ENCODE data around the gene MOGAT1. TPM values are rescaled to one million over a fixed set of nuclear protein-coding genes. Genes with fewer than 3 reads are reported as not detected.

Gene MOGAT1
- total and polyA plus RNA-seq, 2 experiments from 2014 or later, result not detected

DNA sequence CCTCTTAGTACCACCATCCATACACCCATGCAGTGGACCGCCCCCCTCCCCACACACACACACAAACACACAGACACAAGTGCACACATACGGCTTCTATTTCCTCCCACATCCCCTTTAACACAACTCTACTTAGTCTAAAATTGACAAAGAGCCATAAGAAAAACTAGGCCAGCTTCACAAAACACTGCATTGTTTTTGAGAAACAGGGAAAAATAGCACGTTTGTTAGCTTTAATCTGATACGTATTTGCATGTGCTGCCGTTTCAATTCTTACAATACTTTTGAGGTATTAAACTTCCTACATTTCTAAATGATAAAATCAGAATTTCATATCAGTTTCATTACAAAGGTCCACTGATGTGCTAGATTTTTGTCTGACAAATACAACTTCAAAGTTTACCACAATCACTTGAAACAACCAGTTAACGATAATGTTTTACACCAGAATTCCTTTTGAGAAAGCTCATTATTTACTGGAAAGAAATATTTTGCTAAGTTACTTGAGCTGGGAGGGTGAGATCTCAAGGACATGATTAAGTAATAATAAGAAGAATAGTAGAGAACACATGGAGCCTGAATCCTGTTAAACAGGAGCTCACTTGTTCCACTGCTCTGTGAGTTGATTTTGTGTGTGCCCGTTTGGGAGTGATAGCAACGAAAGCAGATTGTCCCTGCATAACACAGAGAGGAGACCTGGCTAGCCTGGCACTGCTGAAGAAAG, 74.5 kb downstream of the MOGAT1 start:
- DNase-seq (ENCODE audit: low read depth in 1 of 2, low spot score in 1 of 2), result no peak
- Histone ChIP-seq H3K9me3 (ENCODE audit: low read depth) (no peaks in the 10 kb centered on the region), H3K27me3 (no peaks in the 10 kb centered on the region), H3K27ac (no peak overlapping the region), H3K4me3 (no peak overlapping the region), H3K36me3 (no peaks in the 10 kb centered on the region), H3K4me1 (ENCODE audit: low read depth) (peaks cover 8% of the 10 kb centered on the region)
- no peak for TF ChIP-seq CTCF (IDR thresholded peaks at IDR 0.05; ENCODE audit: low read depth, low read length)

- Histone ChIP-seq H3K36me3 (no peaks in the 10 kb centered on the region), H3K9me3 (ENCODE audit: low read depth) (no peaks in the 10 kb centered on the region), H3K4me3 (no peak overlapping the region), H3K4me1 (ENCODE audit: low read depth) (peaks cover 15% of the 10 kb centered on the region), H3K27ac (no peak overlapping the region), H3K27me3 (no peaks in the 10 kb centered on the region)
- DNase-seq (ENCODE audit: low read depth in 1 of 2, low spot score in 1 of 2), result no peak
- no peak for TF ChIP-seq CTCF (IDR thresholded peaks at IDR 0.05; ENCODE audit: low read depth, low read length)
Measured at GRCh38 chr2:222747526-222748160, 76.2 kb downstream of the MOGAT1 start.

DNA sequence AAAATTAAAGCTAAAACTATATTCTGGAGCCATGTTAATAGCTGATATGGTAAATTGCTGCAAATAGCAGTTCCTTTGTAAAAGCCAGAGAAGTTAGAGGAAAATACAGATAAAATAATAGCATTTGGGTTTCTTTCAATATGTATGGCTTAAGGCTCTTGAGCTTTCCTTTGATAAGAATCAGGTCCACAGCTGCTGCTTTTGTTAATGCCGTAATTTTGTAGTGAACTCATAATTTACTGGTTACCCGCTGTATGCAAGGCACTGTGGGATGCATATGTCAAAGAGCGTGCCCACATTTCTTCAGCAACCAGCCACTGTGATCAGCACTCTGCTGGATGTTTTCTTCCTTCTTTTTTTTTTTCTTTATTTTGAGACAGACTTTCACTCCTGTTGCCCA, 79.1 kb downstream of the MOGAT1 start:
- Histone ChIP-seq H3K27me3 (no peaks in the 10 kb centered on the region), H3K4me1 (ENCODE audit: low read depth) (peaks cover 23% of the 10 kb centered on the region), H3K27ac (no peak overlapping the region), H3K4me3 (no peak overlapping the region), H3K9me3 (ENCODE audit: low read depth) (no peaks in the 10 kb centered on the region), H3K36me3 (no peaks in the 10 kb centered on the region)
- no peak for TF ChIP-seq CTCF (IDR thresholded peaks at IDR 0.05; ENCODE audit: low read depth, low read length)
- DNase-seq (ENCODE audit: low read depth in 1 of 2, low spot score in 1 of 2), result no peak

DNA sequence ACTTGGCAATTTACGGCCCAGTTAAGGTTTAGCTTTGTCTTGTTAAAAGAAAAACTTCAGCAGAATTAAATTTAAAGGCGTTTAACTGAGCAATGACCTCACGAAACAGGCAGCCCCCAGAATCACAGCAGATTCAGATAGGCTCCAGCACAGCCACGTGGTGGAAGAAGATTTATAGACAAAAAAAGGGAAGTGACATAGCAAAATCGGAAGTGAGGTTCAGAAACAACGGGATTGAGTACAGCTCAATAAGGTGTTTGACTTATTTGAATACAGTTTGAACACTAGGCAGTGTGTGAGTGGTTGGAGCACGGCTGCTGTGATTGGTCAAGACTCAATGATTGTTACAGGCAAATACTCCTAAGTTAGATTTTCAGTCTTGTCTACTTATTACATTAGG, 79.8 kb downstream of the MOGAT1 start:
- DNase-seq (ENCODE audit: low read depth in 1 of 2, low spot score in 1 of 2), result no peak
- no peaks in the 10 kb centered on the region for H3K27me3 ChIP-seq
- no peaks in the 10 kb centered on the region for H3K9me3 ChIP-seq (ENCODE audit: low read depth)
- no peak overlapping the region for H3K4me3 ChIP-seq
- H3K36me3 ChIP-seq, result no peaks in the 10 kb centered on the region
- no peak overlapping the region for H3K27ac ChIP-seq
- no peak for TF ChIP-seq CTCF (IDR thresholded peaks at IDR 0.05; ENCODE audit: low read depth, low read length)
- H3K4me1 ChIP-seq (ENCODE audit: low read depth), result peaks cover 23% of the 10 kb centered on the region

DNA sequence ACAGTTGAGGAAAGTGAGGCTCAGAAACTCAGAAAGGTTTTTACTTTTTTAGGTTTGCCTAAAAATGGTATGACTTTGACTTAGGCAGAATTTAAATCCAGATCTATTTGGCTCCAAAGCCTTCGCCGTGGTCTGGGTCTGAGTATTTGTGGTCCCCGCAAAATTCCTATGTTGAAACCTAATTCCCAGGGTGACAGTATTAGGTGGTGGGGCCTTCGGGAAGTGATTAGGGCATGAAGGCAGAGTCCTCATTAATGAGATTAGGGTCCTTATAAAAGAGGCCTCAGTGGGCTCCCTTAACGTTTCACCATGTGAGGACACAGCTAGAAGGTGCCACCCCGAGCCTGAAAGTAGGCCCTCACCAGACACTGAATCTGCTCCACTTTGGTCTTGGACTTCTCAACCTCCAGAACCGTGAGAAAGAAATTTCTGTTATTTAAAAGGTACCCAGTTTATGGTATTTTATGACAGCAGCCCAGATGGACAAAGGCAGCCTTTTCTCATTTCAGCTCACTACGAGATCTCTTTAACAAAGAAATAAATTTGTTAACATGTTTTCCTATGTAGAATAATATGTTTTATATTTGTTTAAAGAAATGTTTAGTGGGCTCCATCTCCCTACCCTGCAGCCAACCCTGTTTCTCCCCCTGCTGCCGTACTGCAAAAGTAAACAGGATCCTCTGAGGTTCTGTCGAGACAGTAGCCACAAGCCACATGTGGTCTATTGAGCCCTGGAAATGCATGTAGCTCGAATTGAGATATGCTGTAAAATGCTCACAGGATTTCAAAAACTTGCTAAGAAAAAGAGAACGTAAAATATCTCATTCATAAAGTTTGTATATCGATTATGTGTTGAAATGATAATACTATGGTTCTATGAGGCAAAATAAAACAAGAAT, 80.6 kb downstream of the MOGAT1 start:
- no peak for DNase-seq (ENCODE audit: low read depth in 1 of 2, low spot score in 1 of 2)
- Histone ChIP-seq H3K27ac (peak overlapping the region; percentile 86), H3K36me3 (no peaks in the 10 kb centered on the region), H3K27me3 (no peaks in the 10 kb centered on the region), H3K4me1 (ENCODE audit: low read depth) (peaks cover 23% of the 10 kb centered on the region), H3K4me3 (no peak overlapping the region), H3K9me3 (ENCODE audit: low read depth) (no peaks in the 10 kb centered on the region)
- no peak for TF ChIP-seq CTCF (IDR thresholded peaks at IDR 0.05; ENCODE audit: low read depth, low read length)
